Endodermal cell (in vitro differentiated cells): ENCODE data around the gene UFSP1. TPM values are rescaled to one million over a fixed set of nuclear protein-coding genes. Genes with fewer than 3 reads are reported as not detected.
"Not testable (repeated sequence)": the region's sequence is repeated elsewhere in the genome, so short reads cannot be mapped to it uniquely, and the experiment has no call there.

Experiments used
- DNase-seq: peaks from one replicate; pipeline ENCODE4 v3.0.0-alpha.2; 2017
- H3K27ac ChIP-seq: 2 replicates; pipeline ENCODE4 v1.5.1; 2013; ENCODE audit warnings: mild to moderate bottlenecking, low read depth, low read length, moderate library complexity
- H3K27me3 ChIP-seq: 2 replicates; pipeline ENCODE4 v1.6.1; 2013; ENCODE audit warnings: mild to moderate bottlenecking, low read length, moderate library complexity; ENCODE audit not compliant: insufficient read depth, control insufficient read depth, poor library complexity, severe bottlenecking
- H3K36me3 ChIP-seq: 2 replicates; pipeline ENCODE4 v1.7.0; 2013; ENCODE audit warnings: mild to moderate bottlenecking, low read length, moderate library complexity; ENCODE audit not compliant: control insufficient read depth, insufficient read depth
- H3K4me1 ChIP-seq: one replicate; pipeline ENCODE4 v1.7.0; 2013; ENCODE audit warnings: low read length; ENCODE audit not compliant: control insufficient read depth, insufficient read depth
- H3K4me3 ChIP-seq: 2 replicates; pipeline ENCODE4 v1.5.1; 2013; ENCODE audit warnings: mild to moderate bottlenecking, low read length, moderate library complexity
- H3K9ac ChIP-seq: 2 replicates; pipeline ENCODE4 v1.6.1; 2013; ENCODE audit warnings: mild to moderate bottlenecking, low read length, moderate library complexity; ENCODE audit not compliant: poor library complexity, severe bottlenecking; ENCODE audit errors: extremely low read depth
- H3K9me3 ChIP-seq: 2 replicates; pipeline ENCODE4 v1.6.1; 2013; ENCODE audit warnings: mild to moderate bottlenecking, low read length, moderate library complexity; ENCODE audit not compliant: control insufficient read depth
- H3K27ac Mint-ChIP-seq: 2 replicates; pipeline ENCODE4 v1.8.0; 2020; ENCODE audit warnings: mixed read lengths
- H3K27me3 Mint-ChIP-seq: 2 replicates; pipeline ENCODE4 v1.8.0; 2021; ENCODE audit warnings: mild to moderate bottlenecking, mixed read lengths; ENCODE audit not compliant: insufficient read depth
- H3K36me3 Mint-ChIP-seq: 2 replicates; pipeline ENCODE4 v1.8.0; 2020; ENCODE audit warnings: low read depth, mixed read lengths
- H3K4me1 Mint-ChIP-seq: 2 replicates; pipeline ENCODE4 v1.8.0; 2020; ENCODE audit warnings: mixed read lengths
- H3K4me3 Mint-ChIP-seq: 2 replicates; pipeline ENCODE4 v1.8.0; 2020; ENCODE audit warnings: mild to moderate bottlenecking, moderate library complexity, mixed read lengths
- H3K9me3 Mint-ChIP-seq: 2 replicates; pipeline ENCODE4 v1.8.0; 2020; ENCODE audit warnings: mild to moderate bottlenecking, mixed read lengths
- CTCF ChIP-seq: fragments of 200-600 bp; sonication (generic); conservative IDR thresholded peaks from 2 replicates; pipeline ENCODE4 v1.5.0; 2021; ENCODE audit warnings: antibody characterized with exemption, mild to moderate bottlenecking
- WGBS, 2 experiments: methylation state at CpG; one replicate each; pipeline versions ENCODE4 v1.1.5 to v1.1.7; 2013; ENCODE audit warnings: missing lambda C conversion rate in 2 of 2, mixed read lengths in 1 of 2; ENCODE audit not compliant: insufficient coverage in 1 of 2, insufficient read length in 1 of 2; 5-methylcytosine and 5-hydroxymethylcytosine counted together
- total RNA-seq, 2 donors: library from RNA; stranded (reverse); fragmentation: NEBNext Ultra II Directional in 1 of 2; extraction: Animal tissue kit (Norgen Biotek cat#: 25700) in 1 of 2; gene quantifications; 2 replicates in 1 of 2; 3 replicates in 1 of 2; pipeline ENCODE4 v1.2.1, GENCODE V29; 2021

Gene UFSP1
- total RNA-seq, 2 donors from 2014 or later, result 3.7 to 4.0 TPM

GRCh38 chr7:100856871-100857282 is 32.6 kb downstream of the UFSP1 start:
- TF ChIP-seq CTCF, result no peak
- Histone ChIP-seq H3K9ac (no peak overlapping the region), H3K27me3 (no peaks in the 10 kb centered on the region), H3K9me3 (no peaks in the 10 kb centered on the region), H3K4me1 (no peaks in the 10 kb centered on the region), H3K36me3 (peaks cover 18% of the 10 kb centered on the region), H3K4me3 (no peak overlapping the region), H3K27ac (no peak overlapping the region)
- DNase-seq, result peak; percentile 65
- H3K36me3 Mint-ChIP-seq, result peaks cover 34% of the 10 kb centered on the region
- H3K27ac Mint-ChIP-seq, result no peak overlapping the region
- H3K4me3 Mint-ChIP-seq, result no peak overlapping the region
- no peaks in the 10 kb centered on the region for H3K9me3 Mint-ChIP-seq
- no peaks in the 10 kb centered on the region for H3K27me3 Mint-ChIP-seq
- peaks cover 6% of the 10 kb centered on the region for H3K4me1 Mint-ChIP-seq
- WGBS, 2 experiments, result 87 to 92% methylated on average over 12 to 16 of the region's 16 CpGs

- 94 to 98% methylated on average over 7 to 10 of the region's 10 CpGs for WGBS, 2 experiments
- Histone ChIP-seq H3K27ac (no peak overlapping the region), H3K9me3 (no peaks in the 10 kb centered on the region), H3K4me3 (no peak overlapping the region), H3K36me3 (peaks cover 12% of the 10 kb centered on the region), H3K9ac (no peak overlapping the region), H3K4me1 (no peaks in the 10 kb centered on the region), H3K27me3 (no peaks in the 10 kb centered on the region)
- TF ChIP-seq CTCF, result no peak
- Mint-ChIP-seq H3K9me3 (no peaks in the 10 kb centered on the region), H3K27ac (peak overlapping the region; percentile 24), H3K4me1 (peaks cover 7% of the 10 kb centered on the region), H3K27me3 (no peaks in the 10 kb centered on the region), H3K4me3 (no peak overlapping the region), H3K36me3 (peaks cover 24% of the 10 kb centered on the region)
- DNase-seq, result no peak
Observed at GRCh38 chr7:100855515-100855914, 34.0 kb downstream of the UFSP1 start.

GRCh38 chr7:100854899-100855298 is 34.6 kb downstream of the UFSP1 start:
- 95 to 97% methylated on average over 7 to 9 of the region's 9 CpGs for WGBS, 2 experiments
- not testable (repeated sequence) for H3K27ac ChIP-seq, H3K4me1 Mint-ChIP-seq, H3K27me3 ChIP-seq, H3K27ac Mint-ChIP-seq, H3K9me3 Mint-ChIP-seq, H3K27me3 Mint-ChIP-seq, H3K9me3 ChIP-seq, H3K4me3 Mint-ChIP-seq, H3K4me1 ChIP-seq, DNase-seq, H3K4me3 ChIP-seq, H3K9ac ChIP-seq, H3K36me3 ChIP-seq
- peaks cover 18% of the 10 kb centered on the region for H3K36me3 Mint-ChIP-seq
